KMS-11 (cell line): Measurements from ENCODE around the gene FSIP1.

Source experiments
- H2AFZ ChIP-seq: fragments of 200-600 bp; sonication (generic); 2 replicates; pipeline ENCODE4 v1.6.1; 2016; ENCODE audit warnings: antibody characterized with exemption, mixed run types, low read depth
- H3K27ac ChIP-seq: fragments of 200-600 bp; sonication (generic); 2 replicates; pipeline ENCODE4 v1.6.1; 2016; ENCODE audit warnings: mild to moderate bottlenecking, mixed run types
- H3K27me3 ChIP-seq: fragments of 200-600 bp; sonication (generic); 2 replicates; pipeline ENCODE4 v1.6.1; 2017; ENCODE audit warnings: mild to moderate bottlenecking, low read depth, mixed run types, moderate library complexity; ENCODE audit not compliant: insufficient read depth
- H3K36me3 ChIP-seq: fragments of 200-600 bp; sonication (generic); 2 replicates; pipeline ENCODE4 v1.6.1; 2017; ENCODE audit warnings: mild to moderate bottlenecking, mixed run types; ENCODE audit not compliant: insufficient read depth
- H3K4me1 ChIP-seq: fragments of 200-600 bp; sonication (generic); 2 replicates; pipeline ENCODE4 v1.6.1; 2016; ENCODE audit warnings: mild to moderate bottlenecking, low read depth, mixed run types; ENCODE audit not compliant: poor library complexity, severe bottlenecking
- H3K4me2 ChIP-seq: fragments of 200-600 bp; sonication (generic); 2 replicates; pipeline ENCODE4 v1.7.0; 2016; ENCODE audit warnings: mild to moderate bottlenecking, mixed run types
- H3K4me3 ChIP-seq: fragments of 200-600 bp; sonication (generic); IDR thresholded peaks from 2 replicates; pipeline ENCODE4 v1.6.1; 2017; ENCODE audit warnings: low read depth, low read length, mixed read lengths; ENCODE audit not compliant: insufficient read depth
- H3K79me2 ChIP-seq: fragments of 200-600 bp; sonication (generic); 2 replicates; pipeline ENCODE4 v1.6.1; 2016; ENCODE audit warnings: low read depth, mixed run types; ENCODE audit not compliant: insufficient read depth
- H3K9ac ChIP-seq: fragments of 200-600 bp; sonication (generic); 2 replicates; pipeline ENCODE4 v1.6.1; 2016; ENCODE audit warnings: mild to moderate bottlenecking, mixed run types
- H4K20me1 ChIP-seq: fragments of 200-600 bp; sonication (generic); 2 replicates; pipeline ENCODE4 v1.6.1; 2016; ENCODE audit warnings: mild to moderate bottlenecking, mixed run types; ENCODE audit not compliant: insufficient read depth
- TF ChIP-seq, protein P1 (sequence below): fragments of 200-600 bp; sonication (generic); conservative IDR thresholded peaks from 2 replicates; pipeline ENCODE4 v1.6.1; 2017; ENCODE audit warnings: low read depth, mild to moderate bottlenecking, antibody characterized with exemption, low read length, moderate library complexity, mixed read lengths

The FSIP1 gene

GRCh38 chr15:39767921-39768320 is 14.7 kb downstream of the FSIP1 start:
- Histone ChIP-seq H3K79me2 (no peaks in the 10 kb centered on the region), H3K27ac (no peak overlapping the region), H3K4me2 (no peak overlapping the region), H3K27me3 (no peaks in the 10 kb centered on the region), H3K36me3 (no peaks in the 10 kb centered on the region), H4K20me1 (no peaks in the 10 kb centered on the region), H3K9ac (no peak overlapping the region), H3K4me3 (no peak overlapping the region), H2AFZ (no peak overlapping the region), H3K4me1 (no peaks in the 10 kb centered on the region)
- TF ChIP-seq, protein P1, sequence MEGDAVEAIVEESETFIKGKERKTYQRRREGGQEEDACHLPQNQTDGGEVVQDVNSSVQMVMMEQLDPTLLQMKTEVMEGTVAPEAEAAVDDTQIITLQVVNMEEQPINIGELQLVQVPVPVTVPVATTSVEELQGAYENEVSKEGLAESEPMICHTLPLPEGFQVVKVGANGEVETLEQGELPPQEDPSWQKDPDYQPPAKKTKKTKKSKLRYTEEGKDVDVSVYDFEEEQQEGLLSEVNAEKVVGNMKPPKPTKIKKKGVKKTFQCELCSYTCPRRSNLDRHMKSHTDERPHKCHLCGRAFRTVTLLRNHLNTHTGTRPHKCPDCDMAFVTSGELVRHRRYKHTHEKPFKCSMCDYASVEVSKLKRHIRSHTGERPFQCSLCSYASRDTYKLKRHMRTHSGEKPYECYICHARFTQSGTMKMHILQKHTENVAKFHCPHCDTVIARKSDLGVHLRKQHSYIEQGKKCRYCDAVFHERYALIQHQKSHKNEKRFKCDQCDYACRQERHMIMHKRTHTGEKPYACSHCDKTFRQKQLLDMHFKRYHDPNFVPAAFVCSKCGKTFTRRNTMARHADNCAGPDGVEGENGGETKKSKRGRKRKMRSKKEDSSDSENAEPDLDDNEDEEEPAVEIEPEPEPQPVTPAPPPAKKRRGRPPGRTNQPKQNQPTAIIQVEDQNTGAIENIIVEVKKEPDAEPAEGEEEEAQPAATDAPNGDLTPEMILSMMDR, result no peak

DNA sequence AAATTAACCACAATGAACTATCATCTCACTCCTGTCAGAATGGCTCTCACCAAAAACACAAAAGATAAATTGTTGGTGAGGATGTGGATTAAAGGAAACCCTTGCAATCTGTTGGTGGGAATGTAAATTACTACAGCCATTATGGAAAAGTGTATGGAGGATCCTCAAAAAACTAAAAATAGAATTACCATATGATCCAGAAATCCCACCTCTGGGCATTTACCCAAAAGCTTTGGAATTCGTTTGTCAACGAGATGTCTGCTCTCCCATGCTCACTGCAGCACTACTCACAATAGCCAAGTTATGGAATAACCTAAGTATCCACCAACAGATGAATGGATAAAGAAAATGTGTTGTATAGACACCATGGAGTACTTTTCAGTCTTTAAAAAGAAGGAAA is 21.6 kb downstream of the FSIP1 start:
- no peak overlapping the region for H3K4me2 ChIP-seq
- no peaks in the 10 kb centered on the region for H3K79me2 ChIP-seq
- no peak overlapping the region for H3K4me3 ChIP-seq
- H3K27me3 ChIP-seq, result no peaks in the 10 kb centered on the region
- H3K4me1 ChIP-seq, result no peaks in the 10 kb centered on the region
- H3K27ac ChIP-seq, result no peak overlapping the region
- H3K36me3 ChIP-seq, result no peaks in the 10 kb centered on the region
- H4K20me1 ChIP-seq, result no peaks in the 10 kb centered on the region
- TF ChIP-seq, protein P1, result no peak
- H3K9ac ChIP-seq, result no peak overlapping the region
- H2AFZ ChIP-seq, result no peak overlapping the region

DNA sequence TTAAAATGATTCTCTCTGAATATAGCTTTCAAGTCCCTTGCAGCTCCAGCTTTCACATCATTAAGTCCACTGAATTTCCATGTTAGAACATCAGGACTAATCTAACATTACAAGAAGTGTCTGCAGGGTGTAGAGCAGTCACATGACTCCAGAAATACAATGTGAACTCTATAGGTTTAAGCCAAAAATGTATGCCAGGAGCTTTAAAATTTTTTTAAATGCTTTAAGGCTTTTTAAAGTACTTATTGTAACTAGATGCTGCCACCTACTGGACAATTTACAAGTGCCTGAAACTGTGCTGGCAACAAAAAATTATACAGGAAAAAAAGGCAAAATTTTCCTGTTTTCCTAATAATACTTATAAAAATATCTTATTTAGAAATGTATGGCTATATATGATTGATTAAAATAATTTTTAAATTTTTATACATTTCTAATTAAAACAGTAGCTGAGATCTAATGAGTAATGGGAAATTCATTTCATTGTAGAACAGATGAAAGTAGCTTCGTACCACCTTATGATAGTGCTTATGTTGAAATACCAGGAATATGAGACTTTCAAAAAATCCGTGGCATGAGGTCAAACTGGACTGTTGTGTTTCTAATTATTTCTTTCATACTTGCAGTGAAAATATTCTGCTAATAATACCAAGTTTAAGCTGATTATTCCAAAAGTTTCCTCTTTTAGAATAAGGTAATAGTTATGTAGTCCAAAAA is 25.7 kb downstream of the FSIP1 start:
- Histone ChIP-seq H3K9ac (no peak overlapping the region), H3K4me1 (no peaks in the 10 kb centered on the region), H3K4me2 (no peak overlapping the region), H4K20me1 (no peaks in the 10 kb centered on the region), H3K4me3 (no peak overlapping the region), H3K36me3 (no peaks in the 10 kb centered on the region), H3K27me3 (no peaks in the 10 kb centered on the region), H3K27ac (no peak overlapping the region), H3K79me2 (no peaks in the 10 kb centered on the region), H2AFZ (no peak overlapping the region)
- TF ChIP-seq, protein P1, result peak; percentile 78

DNA sequence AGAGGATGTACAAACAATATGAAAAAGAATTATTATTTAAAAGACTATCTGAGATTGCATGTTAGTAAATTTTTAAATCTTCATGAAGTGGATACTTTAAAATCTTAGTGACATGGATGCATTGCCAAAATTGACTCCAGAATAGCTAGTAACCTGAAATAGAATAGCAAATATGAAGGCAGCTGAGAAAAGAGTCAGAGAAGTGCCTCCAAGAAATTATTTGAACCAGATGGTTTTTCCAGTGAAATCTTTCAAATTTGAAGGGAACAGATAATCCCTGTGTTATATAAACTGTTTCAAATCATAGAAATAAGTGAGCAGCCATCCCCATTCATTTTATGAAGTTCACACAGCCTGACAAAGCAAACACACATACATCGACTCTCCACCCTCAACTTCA is 29.6 kb downstream of the FSIP1 start:
- no peak overlapping the region for H3K9ac ChIP-seq
- H2AFZ ChIP-seq, result no peak overlapping the region
- no peaks in the 10 kb centered on the region for H3K36me3 ChIP-seq
- H3K27me3 ChIP-seq, result no peaks in the 10 kb centered on the region
- TF ChIP-seq, protein P1, result no peak
- H3K4me3 ChIP-seq, result no peak overlapping the region
- no peak overlapping the region for H3K4me2 ChIP-seq
- no peaks in the 10 kb centered on the region for H4K20me1 ChIP-seq
- H3K27ac ChIP-seq, result no peak overlapping the region
- no peaks in the 10 kb centered on the region for H3K4me1 ChIP-seq
- H3K79me2 ChIP-seq, result no peaks in the 10 kb centered on the region
